ENCODE results near the gene LZTR1.

The LZTR1 gene

DNA sequence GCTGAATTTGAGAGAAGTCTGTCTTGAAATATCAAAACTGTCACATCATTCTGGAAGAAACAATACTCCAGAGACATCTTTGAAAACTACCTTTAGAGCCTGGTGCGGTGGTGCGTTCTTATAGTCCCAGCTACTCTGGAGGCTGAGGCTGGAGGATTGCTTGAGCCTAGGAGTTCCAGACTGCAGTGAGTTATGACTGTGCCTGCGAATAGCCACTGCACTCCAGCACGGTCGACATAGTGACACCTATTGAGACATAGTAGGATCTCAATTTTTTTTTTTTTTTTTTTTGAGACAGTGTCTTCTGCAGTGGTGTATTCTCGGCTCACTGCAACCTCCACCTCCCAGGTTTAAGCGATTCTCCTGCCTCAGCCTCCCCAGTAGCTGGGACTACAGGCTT lies 26.5 kb upstream of the LZTR1 start:
- Histone ChIP-seq H3K27ac (no peak overlapping the region), H3K4me3 (no peak overlapping the region), H3K9me3 (ENCODE audit: low read depth, low read length) (no peaks in the 10 kb centered on the region), H3K9ac (ENCODE audit: insufficient read length) (no peak overlapping the region), H3K36me3 (ENCODE audit: insufficient read depth, low read length) (peaks cover 35% of the 10 kb centered on the region)
- TF ChIP-seq FOXP2 (optimal IDR thresholded peaks at IDR 0.05; ENCODE audit: control extremely low read depth, extremely low read length, insufficient read depth) (no peak), POLR2AphosphoS5 (IDR thresholded peaks at IDR 0.05; ENCODE audit: borderline replicate concordance, low read depth, low read length) (no peak), EZH2 (IDR thresholded peaks at IDR 0.05) (no peak)
- DNase-seq (ENCODE audit: low read depth, low spot score), result no peak

DNA sequence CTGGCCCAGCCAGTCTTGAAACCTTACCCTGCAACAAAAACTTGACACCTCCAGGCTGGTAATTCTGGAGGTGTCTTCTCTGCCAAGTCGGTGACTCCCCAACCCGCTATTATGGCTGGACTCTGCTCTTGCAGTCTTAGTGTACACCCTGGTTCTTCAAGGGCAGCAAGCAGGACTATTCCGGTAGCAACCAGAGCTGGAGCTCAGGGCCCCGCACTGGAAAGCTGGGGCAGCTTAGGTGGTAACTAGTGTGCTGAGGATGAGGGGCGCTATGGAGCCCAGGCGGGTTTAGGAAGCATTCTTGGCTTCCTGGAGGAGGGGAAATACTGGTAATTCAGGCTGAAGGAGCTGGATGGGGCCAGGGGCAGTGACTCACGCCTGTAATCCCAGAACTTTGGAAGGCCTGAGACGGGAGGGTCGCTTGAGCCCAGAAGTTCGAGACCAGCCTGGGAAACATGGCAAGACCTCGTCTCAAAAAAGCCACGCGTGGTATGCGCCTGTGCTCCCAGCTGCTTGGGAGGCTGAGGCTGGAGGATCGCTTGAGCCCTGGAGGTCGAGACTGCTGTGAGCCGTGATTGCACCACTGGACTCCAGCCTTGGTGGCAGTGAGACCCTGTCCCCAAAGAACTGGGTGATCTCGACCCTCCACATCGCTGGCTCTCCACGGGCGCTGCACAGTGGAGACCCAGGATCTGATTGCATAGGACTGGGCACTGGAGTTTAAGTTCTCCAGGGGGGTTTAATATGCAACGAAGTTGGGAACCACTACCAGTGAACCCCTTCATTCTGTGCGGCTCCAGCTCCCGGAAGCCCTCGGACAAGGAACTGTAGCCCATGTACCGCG lies 25.6 kb upstream of the LZTR1 start:
- H3K4me3 ChIP-seq, result no peak overlapping the region
- TF ChIP-seq EZH2 (IDR thresholded peaks at IDR 0.05), result no peak
- TF ChIP-seq FOXP2 (optimal IDR thresholded peaks at IDR 0.05; ENCODE audit: control extremely low read depth, extremely low read length, insufficient read depth), result no peak
- no peak for TF ChIP-seq POLR2AphosphoS5 (IDR thresholded peaks at IDR 0.05; ENCODE audit: borderline replicate concordance, low read depth, low read length)
- no peak overlapping the region for H3K9ac ChIP-seq (ENCODE audit: insufficient read length)
- peaks cover 25% of the 10 kb centered on the region for H3K36me3 ChIP-seq (ENCODE audit: insufficient read depth, low read length)
- no peak for DNase-seq (ENCODE audit: low read depth, low spot score)
- no peak overlapping the region for H3K27ac ChIP-seq
- H3K9me3 ChIP-seq (ENCODE audit: low read depth, low read length), result no peaks in the 10 kb centered on the region

DNA sequence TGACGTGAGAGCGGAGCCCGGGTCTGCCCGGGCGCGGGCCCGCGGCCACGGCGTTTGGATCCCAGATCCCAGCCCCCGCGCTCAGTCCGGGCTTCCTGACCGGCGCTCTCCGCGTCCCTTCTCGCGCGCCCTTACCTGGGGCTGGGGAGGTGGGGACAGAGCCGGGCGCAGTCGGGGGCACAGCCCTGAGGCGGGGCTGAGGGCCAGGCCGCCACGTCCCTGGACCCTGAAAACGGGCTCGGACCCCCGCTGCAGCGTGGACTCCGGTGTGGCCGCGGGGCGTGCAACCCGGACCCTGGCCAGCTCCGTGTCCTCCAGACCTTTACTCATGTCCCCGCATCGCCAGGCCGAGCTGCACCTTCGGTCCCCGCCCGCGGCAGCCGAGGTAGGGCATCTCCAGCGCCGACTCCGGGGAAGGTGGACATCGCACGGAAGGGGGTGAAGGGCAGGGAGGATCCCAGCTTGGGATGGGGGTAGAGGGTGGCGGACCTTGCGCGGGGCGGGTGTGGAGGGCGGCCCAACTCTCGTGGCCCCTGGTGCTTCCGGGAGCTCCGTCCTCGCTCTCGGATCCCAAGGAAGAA lies 24.9 kb upstream of the LZTR1 start:
- no peak for DNase-seq (ENCODE audit: low read depth, low spot score)
- Histone ChIP-seq H3K9ac (ENCODE audit: insufficient read length) (no peak overlapping the region), H3K9me3 (ENCODE audit: low read depth, low read length) (no peaks in the 10 kb centered on the region), H3K27ac (no peak overlapping the region), H3K36me3 (ENCODE audit: insufficient read depth, low read length) (peaks cover 18% of the 10 kb centered on the region), H3K4me3 (no peak overlapping the region)
- TF ChIP-seq POLR2AphosphoS5 (IDR thresholded peaks at IDR 0.05; ENCODE audit: borderline replicate concordance, low read depth, low read length), result no peak

DNA sequence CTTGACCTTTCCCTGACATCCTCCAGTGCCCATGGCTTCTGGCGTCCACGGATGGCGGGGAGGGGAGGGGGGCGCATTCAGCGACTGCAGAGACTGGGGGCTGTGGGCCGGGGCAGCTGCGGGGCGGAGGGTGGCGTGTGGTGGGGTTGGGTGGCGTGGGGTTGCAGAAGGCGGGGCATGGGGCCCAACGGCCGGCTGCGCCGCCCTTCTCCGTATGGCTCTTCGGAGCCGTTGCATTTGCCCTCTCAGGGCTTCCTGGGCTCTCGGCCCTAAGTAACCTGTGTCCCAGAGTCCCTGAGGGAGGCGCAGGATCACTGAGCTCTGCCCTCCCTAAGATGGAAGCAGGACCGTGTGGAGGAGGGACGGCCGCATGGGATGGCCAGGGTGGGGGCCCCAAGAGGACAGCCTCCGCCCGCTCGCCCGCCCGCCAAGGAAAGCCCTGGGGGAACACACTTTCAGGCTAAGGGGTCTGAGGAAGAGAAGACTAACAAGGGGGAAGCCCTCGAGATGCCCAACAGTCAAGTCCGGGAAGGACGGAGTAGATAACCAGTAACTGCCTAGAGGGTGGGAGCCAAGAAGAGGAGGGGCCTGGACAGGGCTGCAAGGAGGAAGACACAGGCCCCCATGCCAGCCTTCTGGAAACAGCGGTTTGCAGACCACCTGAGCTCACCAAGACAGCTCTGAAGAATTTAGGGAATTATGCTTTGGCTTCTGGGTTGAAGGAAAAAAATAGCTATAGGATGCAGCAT lies 24.2 kb upstream of the LZTR1 start:
- no peak overlapping the region for H3K4me3 ChIP-seq
- no peak overlapping the region for H3K9ac ChIP-seq (ENCODE audit: insufficient read length)
- TF ChIP-seq FOXP2 (optimal IDR thresholded peaks at IDR 0.05; ENCODE audit: control extremely low read depth, extremely low read length, insufficient read depth), result no peak
- TF ChIP-seq EZH2 (IDR thresholded peaks at IDR 0.05), result no peak
- no peak for TF ChIP-seq POLR2AphosphoS5 (IDR thresholded peaks at IDR 0.05; ENCODE audit: borderline replicate concordance, low read depth, low read length)
- H3K9me3 ChIP-seq (ENCODE audit: low read depth, low read length), result no peaks in the 10 kb centered on the region
- DNase-seq (ENCODE audit: low read depth, low spot score), result no peak
- H3K36me3 ChIP-seq (ENCODE audit: insufficient read depth, low read length), result peaks cover 11% of the 10 kb centered on the region
- no peak overlapping the region for H3K27ac ChIP-seq

DNA sequence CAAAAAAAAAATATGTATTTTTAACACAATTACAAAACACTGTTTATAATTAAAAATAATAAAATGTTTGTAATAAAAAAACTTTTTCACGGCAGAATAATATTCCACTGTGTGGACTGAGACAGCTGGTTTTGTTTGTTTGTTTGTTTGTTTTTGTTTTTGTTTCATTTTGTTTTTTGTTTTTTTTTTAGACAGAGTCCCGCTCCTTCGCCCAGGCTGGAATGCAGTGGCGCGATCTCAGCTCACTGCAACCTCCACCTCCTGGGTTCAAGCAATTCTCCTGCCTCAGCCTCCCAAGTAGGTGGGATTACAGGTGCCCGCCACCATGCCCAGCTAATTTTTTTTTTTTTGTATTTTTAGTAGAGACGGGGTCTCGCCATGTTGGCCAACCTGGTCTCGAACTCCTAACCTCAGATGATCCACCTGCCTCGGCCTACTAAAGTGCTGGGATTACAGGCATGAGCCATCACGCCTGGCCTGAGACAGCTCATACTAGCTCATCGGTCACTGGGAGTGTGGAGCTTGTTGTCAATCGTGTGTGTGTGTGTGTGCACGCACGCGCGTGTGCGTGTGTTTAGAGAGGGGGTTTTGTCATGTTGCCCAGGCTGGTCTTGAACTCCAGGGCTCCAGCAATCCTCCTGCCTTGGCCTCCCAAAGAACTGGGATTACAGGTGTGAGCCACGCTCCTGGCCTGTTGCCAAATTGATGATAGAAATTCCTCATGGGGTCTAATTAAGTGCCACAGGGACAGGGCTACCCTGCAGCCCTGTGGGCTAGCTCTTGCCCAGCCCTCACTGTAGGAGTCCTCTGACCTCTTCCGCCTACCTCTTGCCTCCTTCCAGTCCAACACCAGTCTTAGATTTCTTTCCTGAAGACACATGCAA lies 22.3 kb upstream of the LZTR1 start:
- no peak for DNase-seq (ENCODE audit: low read depth, low spot score)
- Histone ChIP-seq H3K9ac (ENCODE audit: insufficient read length) (no peak overlapping the region), H3K4me3 (no peak overlapping the region), H3K9me3 (ENCODE audit: low read depth, low read length) (no peaks in the 10 kb centered on the region), H3K27ac (no peak overlapping the region), H3K36me3 (ENCODE audit: insufficient read depth, low read length) (no peaks in the 10 kb centered on the region)
- TF ChIP-seq EZH2 (IDR thresholded peaks at IDR 0.05) (no peak), POLR2AphosphoS5 (IDR thresholded peaks at IDR 0.05; ENCODE audit: borderline replicate concordance, low read depth, low read length) (no peak)

DNA sequence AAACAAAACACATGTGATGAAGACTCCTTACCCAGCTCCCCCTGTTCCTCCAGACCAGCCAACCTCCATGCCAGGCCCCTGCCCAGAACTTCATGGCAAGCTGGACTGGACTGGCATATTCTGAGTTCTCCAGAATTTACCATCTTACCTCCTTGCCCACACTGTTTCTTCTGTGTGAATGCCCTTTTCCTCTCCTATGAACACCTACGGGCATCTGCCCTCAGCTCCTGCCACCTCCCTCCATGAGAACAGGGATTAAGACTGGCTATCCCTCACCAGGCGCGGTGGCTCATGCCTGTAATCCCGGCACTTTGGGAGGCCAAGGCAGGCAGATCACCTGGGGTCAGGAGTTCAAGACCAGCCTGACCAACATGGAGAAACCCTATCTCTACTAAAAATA lies 21.5 kb upstream of the LZTR1 start:
- H3K4me3 ChIP-seq, result no peak overlapping the region
- H3K9ac ChIP-seq (ENCODE audit: insufficient read length), result no peak overlapping the region
- no peaks in the 10 kb centered on the region for H3K36me3 ChIP-seq (ENCODE audit: insufficient read depth, low read length)
- no peak for DNase-seq (ENCODE audit: low read depth, low spot score)
- TF ChIP-seq FOXP2 (optimal IDR thresholded peaks at IDR 0.05; ENCODE audit: control extremely low read depth, extremely low read length, insufficient read depth) (no peak), POLR2AphosphoS5 (IDR thresholded peaks at IDR 0.05; ENCODE audit: borderline replicate concordance, low read depth, low read length) (no peak)
- H3K27ac ChIP-seq, result no peak overlapping the region
- H3K9me3 ChIP-seq (ENCODE audit: low read depth, low read length), result no peaks in the 10 kb centered on the region

DNA sequence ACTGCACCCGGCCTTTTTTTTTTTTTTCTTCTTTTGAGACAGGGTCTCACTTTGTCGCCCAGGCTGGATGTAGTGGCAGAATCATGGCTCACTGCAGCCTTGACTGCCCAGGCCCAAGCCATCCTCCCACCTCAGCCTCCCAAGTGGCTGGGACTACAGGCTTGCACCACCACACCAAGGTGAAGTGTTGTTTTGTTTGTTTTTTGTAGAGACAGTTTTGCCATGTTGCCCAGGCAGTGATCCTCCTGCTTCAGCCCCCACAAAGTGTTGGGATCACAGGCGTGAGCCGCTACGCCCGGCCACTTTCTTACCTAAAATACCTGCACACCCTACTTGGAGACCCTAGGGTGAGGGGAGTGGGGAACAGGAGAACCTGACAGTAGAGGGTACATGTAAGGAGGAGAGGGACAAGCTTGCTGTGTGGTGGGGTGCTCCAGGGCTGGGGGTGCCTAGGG lies 19.6 kb upstream of the LZTR1 start:
- Histone ChIP-seq H3K36me3 (ENCODE audit: insufficient read depth, low read length) (no peaks in the 10 kb centered on the region), H3K9ac (ENCODE audit: insufficient read length) (no peak overlapping the region), H3K27ac (no peak overlapping the region), H3K4me3 (no peak overlapping the region), H3K9me3 (ENCODE audit: low read depth, low read length) (no peaks in the 10 kb centered on the region)
- no peak for DNase-seq (ENCODE audit: low read depth, low spot score)
- TF ChIP-seq FOXP2 (optimal IDR thresholded peaks at IDR 0.05; ENCODE audit: control extremely low read depth, extremely low read length, insufficient read depth) (no peak), POLR2AphosphoS5 (IDR thresholded peaks at IDR 0.05; ENCODE audit: borderline replicate concordance, low read depth, low read length) (no peak), EZH2 (IDR thresholded peaks at IDR 0.05) (no peak)
